K562 treated with DMSO at 1 percent for 12 hours (cell line): ENCODE results near the gene HAO2. TPM values are rescaled to one million over a fixed set of nuclear protein-coding genes. Genes with fewer than 3 reads are reported as not detected.

ENCODE experiments used
- total RNA-seq: library from RNA; unstranded; fragments of 300-600 nt; gene quantifications from 2 replicates; pipeline ENCODE4 v1.2.3, GENCODE V29; 2022; ENCODE audit not compliant: insufficient read depth

HAO2 gene
- total RNA-seq = not detected in 2 replicates

DNA sequence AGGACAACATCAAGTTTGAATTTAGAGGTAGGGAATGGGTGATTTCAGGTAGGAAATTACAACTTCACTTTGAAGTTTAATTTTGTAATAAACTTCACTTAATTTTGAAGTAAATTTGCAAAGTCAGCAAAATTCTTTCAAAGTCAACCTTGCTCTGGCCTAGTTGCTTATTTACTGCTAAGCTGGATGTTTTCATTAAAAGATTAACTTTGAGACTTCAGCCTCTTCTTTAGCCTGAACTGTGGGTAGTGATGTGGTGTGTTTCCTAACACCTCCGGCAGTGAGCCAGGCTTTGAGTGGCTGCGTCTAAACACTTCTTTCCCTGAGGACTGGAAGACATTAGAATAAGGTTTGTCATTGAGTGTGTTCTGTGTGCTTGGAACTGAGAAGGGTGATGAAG, at the start of gene HAO2:
Gene HAO2, plus strand, starts transcription at position 232 of the 400 bp plus-strand sequence. CDS start 12,301 bp downstream, outside the sequence.

DNA sequence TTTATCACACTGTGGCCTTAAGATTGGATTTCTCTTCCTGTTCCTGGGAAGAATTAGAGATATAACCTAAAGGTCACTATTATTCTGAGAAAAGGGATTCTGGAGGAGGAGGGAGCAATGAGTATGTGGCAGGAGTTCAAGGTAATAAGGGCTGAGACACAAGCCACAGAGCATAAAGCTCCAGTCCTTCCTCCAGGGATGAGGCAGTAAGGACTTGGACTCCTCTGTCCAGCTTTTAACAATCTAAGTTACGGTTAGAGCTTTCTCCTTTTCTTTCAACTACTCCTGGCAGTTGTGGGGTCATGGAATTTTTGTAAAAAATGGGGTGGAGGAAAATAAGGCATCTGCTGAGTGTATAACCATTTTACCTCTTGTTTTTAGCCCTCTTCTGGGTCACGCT, 46.4 kb downstream of the HAO2 start, which contains the start of gene HSD3B2:
Gene HSD3B2, plus strand, starts transcription at position 201 of the 400 bp plus-strand sequence. CDS start 270 bp downstream, outside the sequence.

Other genes with a start within 250 kb of the HAO2 start
- 5.4 and 8.4 TPM in 2 replicates for gene WARS2, start 228.1 kb upstream of the HAO2 start, total RNA-seq
- not detected in 2 replicates for gene HSD3B2, start 46.4 kb downstream of the HAO2 start, total RNA-seq
- not detected in 2 replicates for gene HSD3B1, start 138.4 kb downstream of the HAO2 start, total RNA-seq